MG63 (cell line): Measurements from ENCODE around the gene SUB1. TPM values are rescaled to one million over a fixed set of nuclear protein-coding genes. Genes with fewer than 3 reads are reported as not detected.

Source experiments
- DNase-seq: peaks from one replicate; pipeline ENCODE4 v3.0.0-alpha.2; 2020
- H3K27me3 ChIP-seq: fragments of 250-450 bp; sonication (Bioruptor Pico); 2 replicates; pipeline ENCODE4 v1.5.1; 2020; ENCODE audit warnings: mild to moderate bottlenecking, moderate library complexity
- H3K36me3 ChIP-seq: fragments of 250-450 bp; sonication (Bioruptor Pico); 2 replicates; pipeline ENCODE4 v1.5.1; 2020; ENCODE audit warnings: mild to moderate bottlenecking, moderate library complexity
- H3K4me3 ChIP-seq: fragments of 250-450 bp; sonication (Bioruptor Pico); 2 replicates; pipeline ENCODE4 v1.5.1; 2020; ENCODE audit warnings: mild to moderate bottlenecking, moderate library complexity
- H3K9me3 ChIP-seq: fragments of 250-450 bp; sonication (Bioruptor Pico); 2 replicates; pipeline ENCODE4 v1.5.1; 2020; ENCODE audit warnings: mild to moderate bottlenecking, moderate library complexity
- total RNA-seq: library from RNA; depleted of rRNA; stranded (reverse); fragments of >200 nt; shearing (Covaris generic); gene quantifications from 2 replicates; pipeline ENCODE4 v1.2.3, GENCODE V29; 2014; ENCODE audit warnings: low replicate concordance; rRNA removed

The SUB1 gene
- total RNA-seq, 1 experiment from 2014 or later, result 640 TPM

DNA sequence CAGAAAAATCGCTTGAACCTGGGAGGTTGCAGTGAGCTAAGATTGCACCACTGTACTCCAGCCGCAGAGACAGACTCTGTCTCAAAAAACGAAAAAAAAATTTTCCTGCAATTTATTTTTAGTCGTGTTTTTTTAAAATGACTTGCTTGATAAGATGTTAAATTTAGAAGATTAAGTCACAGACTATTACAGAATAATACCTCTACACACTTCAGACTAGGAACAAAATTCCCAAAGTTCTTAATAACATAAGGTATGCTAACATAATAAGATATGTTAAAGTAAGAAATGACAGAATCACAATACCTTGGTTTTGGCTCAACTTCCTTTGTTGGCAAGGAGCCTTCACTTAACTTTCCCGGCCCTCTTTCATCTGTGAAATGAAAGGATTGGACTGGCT is 66.3 kb downstream of the SUB1 start:
- no peak for DNase-seq

More for the DNA sequence above, 66.3 kb downstream of the SUB1 start:
- Histone ChIP-seq H3K27me3 (no peaks in the 10 kb centered on the region), H3K36me3 (no peaks in the 10 kb centered on the region), H3K9me3 (peaks cover 5% of the 10 kb centered on the region), H3K4me3 (no peak overlapping the region)

Other genes starting within 250 kb of the SUB1 start
- gene ZFR, start 140.8 kb upstream of the SUB1 start, total RNA-seq, result 62.7 and 95.5 TPM in 2 replicates
- gene NPR3, start 125.8 kb downstream of the SUB1 start, total RNA-seq, result 5.8 and 6.6 TPM in 2 replicates